Activated T-helper 1 cell treated with anti-CD3 and anti-CD28 coated beads, Interleukin-2, amount 50 U/mL, for 16 hours (primary cell): ENCODE measurements around the gene VASH1.

Experiments
- DNase-seq, 2 donors: peaks; one replicate each; pipeline ENCODE4 v3.0.0-alpha.2; 2020; ENCODE audit warnings: low read depth in 1 of 2, low spot score in 1 of 2

Gene VASH1

GRCh38 chr14:76829013-76829365 is 67.7 kb downstream of the VASH1 start:
- DNase-seq: no peak

GRCh38 chr14:76829650-76830421 is 68.6 kb downstream of the VASH1 start:
- no peak for DNase-seq

DNA sequence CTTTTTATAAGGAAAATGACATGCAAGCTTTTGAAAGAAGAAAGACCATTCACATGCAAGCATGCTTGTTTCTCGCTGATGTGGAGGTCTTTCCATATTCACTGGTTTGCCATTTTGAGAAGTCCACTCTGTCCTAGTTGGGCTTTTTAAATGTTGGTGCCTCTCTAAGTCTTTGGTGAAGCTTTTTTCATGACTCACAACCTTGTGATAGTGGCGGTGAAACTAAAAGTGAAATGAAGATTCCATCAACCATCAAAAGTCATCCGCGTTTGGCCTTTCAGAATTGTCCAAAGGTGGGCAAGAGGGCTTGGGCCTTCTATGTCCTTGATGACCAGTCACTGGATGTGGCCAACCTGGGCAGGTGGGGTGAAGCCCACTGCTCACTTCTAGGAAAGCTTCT is 69.3 kb downstream of the VASH1 start:
- DNase-seq: no peak

- no peak for DNase-seq
Measured at GRCh38 chr14:76832503-76832988, 71.3 kb downstream of the VASH1 start.
